Measurements from ENCODE around the gene TMEM72. TPM values are rescaled to one million over a fixed set of nuclear protein-coding genes. Genes with fewer than 3 reads are reported as not detected.

TMEM72 gene
- total and polyA plus RNA-seq, 3 donors from 2014 or later, result 1.5 to 8.7 (median 3.0) TPM

DNA sequence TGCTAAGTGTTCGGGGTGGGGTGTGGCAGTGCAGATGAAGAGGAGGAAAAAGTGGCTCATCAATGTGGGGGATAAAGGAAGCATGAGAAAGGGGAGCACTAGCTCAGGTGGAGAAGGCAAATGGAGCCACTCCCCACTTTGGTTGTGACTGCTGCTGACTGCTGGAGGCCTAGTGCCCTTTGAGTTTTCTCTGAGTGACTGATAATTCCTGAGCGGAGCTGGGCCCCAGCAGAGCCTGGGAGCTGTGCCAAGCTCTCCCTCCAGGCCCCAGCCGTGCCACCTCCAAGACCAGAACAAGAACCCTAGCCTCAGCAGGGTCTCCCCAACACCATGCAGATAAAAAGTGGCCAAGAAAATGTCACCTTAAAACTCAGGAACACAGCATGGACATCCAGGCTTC lies 38.8 kb downstream of the TMEM72 start:
- no peaks in the 10 kb centered on the region for H3K36me3 ChIP-seq (ENCODE audit: low read depth, missing control alignments)
- no peak overlapping the region for H3K27ac ChIP-seq
- peaks cover 3% of the 10 kb centered on the region for H3K4me1 ChIP-seq
- no peaks in the 10 kb centered on the region for H3K27me3 ChIP-seq
- no peak for DNase-seq
- WGBS, 2 donors, result 74 to 77% methylated on average over 3 of the region's 3 CpGs
- no peak overlapping the region for H3K4me3 ChIP-seq
- no peaks in the 10 kb centered on the region for H3K9me3 ChIP-seq
- intact Hi-C loops (cut with DNase I; ENCODE audit: low total_unique reads), result no loop called here
- no peak for TF ChIP-seq POLR2A (IDR thresholded peaks at IDR 0.05)
- TF ChIP-seq, protein P1, sequence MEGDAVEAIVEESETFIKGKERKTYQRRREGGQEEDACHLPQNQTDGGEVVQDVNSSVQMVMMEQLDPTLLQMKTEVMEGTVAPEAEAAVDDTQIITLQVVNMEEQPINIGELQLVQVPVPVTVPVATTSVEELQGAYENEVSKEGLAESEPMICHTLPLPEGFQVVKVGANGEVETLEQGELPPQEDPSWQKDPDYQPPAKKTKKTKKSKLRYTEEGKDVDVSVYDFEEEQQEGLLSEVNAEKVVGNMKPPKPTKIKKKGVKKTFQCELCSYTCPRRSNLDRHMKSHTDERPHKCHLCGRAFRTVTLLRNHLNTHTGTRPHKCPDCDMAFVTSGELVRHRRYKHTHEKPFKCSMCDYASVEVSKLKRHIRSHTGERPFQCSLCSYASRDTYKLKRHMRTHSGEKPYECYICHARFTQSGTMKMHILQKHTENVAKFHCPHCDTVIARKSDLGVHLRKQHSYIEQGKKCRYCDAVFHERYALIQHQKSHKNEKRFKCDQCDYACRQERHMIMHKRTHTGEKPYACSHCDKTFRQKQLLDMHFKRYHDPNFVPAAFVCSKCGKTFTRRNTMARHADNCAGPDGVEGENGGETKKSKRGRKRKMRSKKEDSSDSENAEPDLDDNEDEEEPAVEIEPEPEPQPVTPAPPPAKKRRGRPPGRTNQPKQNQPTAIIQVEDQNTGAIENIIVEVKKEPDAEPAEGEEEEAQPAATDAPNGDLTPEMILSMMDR (IDR thresholded peaks at IDR 0.05), result no peak

DNA sequence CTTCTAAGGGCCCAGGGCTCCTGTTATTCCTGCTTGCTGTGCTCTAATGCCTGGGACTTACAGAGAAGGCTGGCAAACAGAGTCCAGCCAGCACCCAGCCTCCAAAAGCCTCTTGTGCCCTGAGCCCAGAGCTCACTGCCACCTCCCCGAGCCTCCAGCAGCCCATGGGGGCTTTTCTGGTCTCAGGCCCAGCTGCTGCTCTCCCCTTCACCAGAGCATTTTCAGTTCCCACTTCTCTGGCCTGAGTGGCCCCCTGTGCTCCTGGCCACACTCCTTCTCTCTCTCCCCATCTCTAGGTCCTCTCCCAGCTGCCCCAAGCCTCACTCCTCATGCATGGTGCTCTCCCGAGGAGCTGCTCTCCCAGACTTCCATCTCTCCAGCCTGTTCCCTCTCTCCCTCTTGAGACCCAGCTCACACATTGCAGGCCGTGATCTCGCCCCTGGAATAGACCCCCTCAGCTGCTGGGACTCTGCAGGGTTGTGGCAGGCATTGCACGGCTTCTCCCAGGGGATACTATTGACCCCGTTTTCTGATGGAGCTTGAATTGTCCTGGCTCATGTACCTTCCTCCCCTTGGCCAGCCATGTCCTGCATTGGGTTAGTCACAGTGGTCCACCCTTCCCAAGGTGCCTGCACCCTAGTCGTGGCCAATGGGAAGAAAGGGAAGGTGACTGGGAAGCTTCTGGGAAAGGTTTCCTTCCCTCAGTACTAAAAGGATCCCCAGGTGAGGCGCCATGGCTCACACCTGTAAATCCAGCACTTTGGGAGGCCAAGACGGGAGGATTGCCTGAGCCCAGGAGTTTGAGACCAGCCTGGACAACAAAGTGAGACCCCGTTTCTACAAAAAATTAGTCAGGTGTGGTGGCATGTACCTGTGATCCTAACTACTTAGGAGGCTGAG lies 39.4 kb downstream of the TMEM72 start:
- no peak for TF ChIP-seq POLR2A (IDR thresholded peaks at IDR 0.05)
- TF ChIP-seq, protein P1 (IDR thresholded peaks at IDR 0.05), result no peak
- no peaks in the 10 kb centered on the region for H3K36me3 ChIP-seq (ENCODE audit: low read depth, missing control alignments)
- H3K9me3 ChIP-seq, result no peaks in the 10 kb centered on the region
- DNase-seq, result no peak
- intact Hi-C loops (cut with DNase I; ENCODE audit: low total_unique reads), result no loop called here
- H3K27ac ChIP-seq, result no peak overlapping the region
- H3K4me1 ChIP-seq, result peaks cover 7% of the 10 kb centered on the region
- WGBS, 2 donors, result 87 to 92% methylated on average over 10 of the region's 10 CpGs
- H3K27me3 ChIP-seq, result no peaks in the 10 kb centered on the region
- H3K4me3 ChIP-seq, result no peak overlapping the region

DNA sequence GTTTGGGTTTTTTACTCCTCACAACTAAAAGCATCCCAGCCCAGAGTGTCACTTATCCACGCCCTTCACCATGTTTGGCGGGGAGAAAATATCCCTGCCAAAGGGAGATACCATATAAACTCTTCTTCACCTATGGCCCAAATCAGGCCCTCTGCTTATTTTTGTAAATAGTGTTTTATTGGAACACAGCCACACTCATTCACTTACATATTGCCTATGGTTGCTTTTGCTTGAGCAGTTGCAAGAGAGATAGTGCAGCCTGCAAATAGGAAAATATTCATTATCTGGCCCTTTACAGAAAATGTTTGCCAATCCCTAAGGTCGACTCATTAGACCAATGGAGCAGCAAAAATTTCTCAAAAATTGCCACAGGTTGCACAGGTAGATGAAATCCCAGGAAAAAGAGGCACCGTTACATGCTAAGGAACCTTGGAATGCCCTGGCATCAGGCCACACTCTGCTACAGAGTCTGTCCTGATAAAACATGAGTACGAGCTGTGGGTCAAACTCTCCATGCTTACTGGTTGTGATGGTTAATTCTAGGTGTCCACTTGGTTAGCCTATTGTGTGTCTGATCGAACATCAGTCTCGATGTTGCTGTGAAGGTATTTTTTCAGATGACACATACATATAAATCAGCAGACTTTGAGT lies 40.6 kb downstream of the TMEM72 start:
- Histone ChIP-seq H3K27ac (no peak overlapping the region), H3K36me3 (ENCODE audit: low read depth, missing control alignments) (no peaks in the 10 kb centered on the region), H3K9me3 (no peaks in the 10 kb centered on the region), H3K4me3 (no peak overlapping the region), H3K4me1 (peaks cover 17% of the 10 kb centered on the region), H3K27me3 (no peaks in the 10 kb centered on the region)
- 86 to 88% methylated on average over 7 of the region's 7 CpGs for WGBS, 2 donors
- no peak for DNase-seq
- TF ChIP-seq, protein P1 (IDR thresholded peaks at IDR 0.05), result no peak
- TF ChIP-seq POLR2A (IDR thresholded peaks at IDR 0.05), result no peak
- intact Hi-C loops (cut with DNase I; ENCODE audit: low total_unique reads), result no loop called here

DNA sequence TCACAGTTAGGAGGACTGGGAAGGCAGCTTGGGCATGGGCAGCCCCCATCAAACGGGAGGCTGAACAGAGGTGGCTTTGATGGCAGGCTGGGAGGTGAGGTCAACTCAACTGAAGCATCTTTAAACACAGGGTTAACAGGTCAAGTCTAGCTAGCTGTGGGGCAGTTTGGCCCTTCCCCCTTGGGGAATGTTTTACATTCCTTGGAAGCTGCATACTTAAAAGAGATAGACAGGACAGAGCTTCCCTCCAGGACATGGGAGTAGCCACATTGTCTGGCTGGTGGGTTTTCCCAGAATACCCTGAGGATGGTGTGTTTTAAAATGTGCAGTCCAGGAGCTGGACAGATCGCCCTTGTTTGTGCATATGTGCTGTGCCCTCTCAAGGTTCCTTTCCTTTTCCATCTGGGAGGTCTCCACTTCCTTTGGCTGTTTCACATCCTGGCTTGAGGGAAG lies 41.7 kb downstream of the TMEM72 start:
- no peak overlapping the region for H3K4me3 ChIP-seq
- 51 to 56% methylated on average over 2 of the region's 2 CpGs for WGBS, 2 donors
- no peak for TF ChIP-seq POLR2A (IDR thresholded peaks at IDR 0.05)
- TF ChIP-seq, protein P1 (IDR thresholded peaks at IDR 0.05), result no peak
- no peaks in the 10 kb centered on the region for H3K9me3 ChIP-seq
- H3K4me1 ChIP-seq, result peaks cover 18% of the 10 kb centered on the region
- no peak for DNase-seq
- no peaks in the 10 kb centered on the region for H3K36me3 ChIP-seq (ENCODE audit: low read depth, missing control alignments)
- intact Hi-C loops (cut with DNase I; ENCODE audit: low total_unique reads), result no loop called here
- H3K27me3 ChIP-seq, result no peaks in the 10 kb centered on the region
- H3K27ac ChIP-seq, result no peak overlapping the region

Measured in testis (tissue), 3 donors.